Prostate gland (tissue), 2 donors: Measurements from ENCODE around the gene BUD23.

Experiments used
- POLR2AphosphoS5 ChIP-seq: sonication (generic); formaldehyde crosslinking; IDR thresholded peaks from one replicate; pipeline ENCODE4 v1.6.1; 2017; ENCODE audit warnings: antibody characterized with exemption
- TF ChIP-seq, protein P1 (sequence below), 4 experiments: fragments of 200-600 bp in 2 of 4; fragments of 450-650 bp in 2 of 4; sonication (generic) in 2 of 4; IDR thresholded peaks; 1 replicate in 3 of 4; 2 replicates in 1 of 4; pipeline ENCODE4 v1.5.1; 2016 to 2019; ENCODE audit warnings: antibody characterized with exemption in 4 of 4, mild to moderate bottlenecking in 2 of 4, moderate library complexity in 2 of 4

DNA sequence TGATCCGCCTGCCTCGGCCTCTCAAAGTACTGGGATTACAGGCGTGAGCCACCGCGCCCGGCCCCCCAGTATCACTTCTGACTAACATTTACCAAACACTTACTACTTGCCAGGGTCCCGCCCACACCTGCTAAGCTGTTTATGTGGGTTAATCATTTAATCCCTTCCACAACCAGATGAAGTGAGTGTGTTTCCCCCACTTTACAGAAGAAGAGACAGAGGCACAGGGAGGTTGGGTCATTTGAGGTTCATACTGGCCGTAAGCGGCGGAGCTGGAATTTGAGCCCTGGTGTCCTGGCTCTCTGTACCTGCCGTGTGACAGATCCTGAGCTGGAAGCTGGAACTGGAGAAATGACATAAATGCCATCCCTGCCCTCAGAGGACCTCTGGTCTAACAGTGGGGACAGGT, 30.9 kb upstream of the BUD23 start:
- TF ChIP-seq, protein P1, sequence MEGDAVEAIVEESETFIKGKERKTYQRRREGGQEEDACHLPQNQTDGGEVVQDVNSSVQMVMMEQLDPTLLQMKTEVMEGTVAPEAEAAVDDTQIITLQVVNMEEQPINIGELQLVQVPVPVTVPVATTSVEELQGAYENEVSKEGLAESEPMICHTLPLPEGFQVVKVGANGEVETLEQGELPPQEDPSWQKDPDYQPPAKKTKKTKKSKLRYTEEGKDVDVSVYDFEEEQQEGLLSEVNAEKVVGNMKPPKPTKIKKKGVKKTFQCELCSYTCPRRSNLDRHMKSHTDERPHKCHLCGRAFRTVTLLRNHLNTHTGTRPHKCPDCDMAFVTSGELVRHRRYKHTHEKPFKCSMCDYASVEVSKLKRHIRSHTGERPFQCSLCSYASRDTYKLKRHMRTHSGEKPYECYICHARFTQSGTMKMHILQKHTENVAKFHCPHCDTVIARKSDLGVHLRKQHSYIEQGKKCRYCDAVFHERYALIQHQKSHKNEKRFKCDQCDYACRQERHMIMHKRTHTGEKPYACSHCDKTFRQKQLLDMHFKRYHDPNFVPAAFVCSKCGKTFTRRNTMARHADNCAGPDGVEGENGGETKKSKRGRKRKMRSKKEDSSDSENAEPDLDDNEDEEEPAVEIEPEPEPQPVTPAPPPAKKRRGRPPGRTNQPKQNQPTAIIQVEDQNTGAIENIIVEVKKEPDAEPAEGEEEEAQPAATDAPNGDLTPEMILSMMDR (IDR thresholded peaks at IDR 0.05), result no peak
- TF ChIP-seq POLR2AphosphoS5, result no peak
